NCI-H526 (cell line): ENCODE measurements around the gene SFXN4.
"Not testable (repeated sequence)": the region's sequence is repeated elsewhere in the genome, so short reads cannot be mapped to it uniquely, and the experiment has no call there.

Experiments used
- DNase-seq, 2 experiments: peaks; one replicate each; lab custom pipeline; 2025; lab: John Stamatoyannopoulos, UW

SFXN4 gene

DNA sequence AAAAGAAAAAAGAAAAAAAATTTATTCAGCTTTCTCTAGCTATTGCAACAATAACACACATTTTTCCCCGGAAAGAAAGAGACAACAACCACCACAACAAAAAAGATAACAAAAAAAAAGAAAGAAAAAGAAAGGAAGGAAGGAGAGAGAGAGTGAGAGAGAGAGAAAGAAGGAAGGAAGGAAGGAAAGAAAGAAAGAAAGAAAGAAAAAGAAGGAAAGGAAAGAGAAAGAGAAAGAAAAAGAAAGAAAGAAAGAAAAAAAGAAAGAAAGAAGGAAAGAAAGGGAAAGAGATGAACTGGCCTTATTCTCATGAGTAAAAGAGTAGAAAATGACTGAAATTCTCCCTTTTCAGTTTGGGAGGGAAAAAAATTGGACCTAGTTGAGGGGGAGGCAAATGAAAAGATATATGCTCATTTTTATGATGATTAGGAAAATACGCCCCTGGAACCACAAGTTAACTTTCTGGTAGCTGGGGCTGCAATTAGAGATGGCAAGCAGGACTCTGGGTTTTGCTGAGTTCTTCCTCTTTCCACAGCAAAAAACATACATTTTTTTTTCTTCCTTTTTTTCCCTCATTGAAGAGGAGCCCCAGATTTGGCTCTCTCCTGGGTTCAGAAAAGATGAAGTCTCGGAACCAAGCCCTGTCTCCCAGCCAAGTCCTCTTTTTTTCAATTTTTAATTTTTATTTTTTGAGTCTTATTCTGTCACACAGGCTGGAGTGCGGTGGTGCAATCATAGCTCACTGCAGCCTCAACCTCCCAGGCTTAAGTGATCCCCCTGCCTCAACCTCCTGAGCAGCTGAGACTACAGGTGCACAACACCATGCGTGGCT lies 25.7 kb upstream of the SFXN4 start:
- no peak for DNase-seq

DNA sequence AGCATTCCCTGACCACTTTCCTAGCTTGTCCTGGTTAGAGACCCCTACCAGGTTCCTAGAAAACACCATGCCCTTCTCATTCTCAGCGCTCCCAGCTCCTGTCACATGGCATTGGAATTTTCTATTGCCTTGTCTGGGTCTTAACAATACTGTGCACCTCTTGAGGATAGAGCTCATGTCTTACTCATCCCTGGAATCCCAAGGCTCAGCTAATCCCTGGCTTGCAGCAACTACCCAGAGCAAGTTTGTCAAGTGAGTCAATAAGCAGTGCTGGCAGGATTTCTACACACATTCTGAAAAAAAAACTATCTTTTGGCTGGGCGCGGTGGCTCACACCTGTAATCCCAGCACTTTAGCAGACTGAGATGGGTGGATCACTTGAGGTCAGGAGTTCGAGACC lies 24.8 kb upstream of the SFXN4 start:
- no peak for DNase-seq

DNA sequence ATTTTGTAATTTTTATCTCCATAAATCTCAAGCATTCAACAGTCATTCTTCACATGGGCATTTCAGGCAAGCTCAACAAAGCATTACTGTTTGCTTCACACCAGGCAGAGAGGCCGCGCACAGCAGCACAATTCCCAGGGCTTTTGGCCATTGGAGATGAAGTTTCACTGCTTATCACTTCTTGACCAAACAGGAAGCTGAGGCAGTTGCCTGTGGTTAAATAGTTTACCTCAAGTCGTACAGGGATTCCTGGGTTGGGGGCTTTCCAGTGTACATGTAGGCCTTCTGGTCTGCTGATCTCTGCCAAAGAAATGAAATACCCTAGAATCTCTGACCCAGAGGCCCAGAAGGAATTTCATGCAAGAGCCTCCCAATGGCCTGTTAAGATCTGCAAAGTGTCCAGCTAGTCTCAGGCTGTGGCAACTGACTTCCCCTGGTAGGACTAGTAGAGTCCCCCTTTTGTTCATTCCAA lies 24.3 kb upstream of the SFXN4 start:
- DNase-seq: no peak

DNA sequence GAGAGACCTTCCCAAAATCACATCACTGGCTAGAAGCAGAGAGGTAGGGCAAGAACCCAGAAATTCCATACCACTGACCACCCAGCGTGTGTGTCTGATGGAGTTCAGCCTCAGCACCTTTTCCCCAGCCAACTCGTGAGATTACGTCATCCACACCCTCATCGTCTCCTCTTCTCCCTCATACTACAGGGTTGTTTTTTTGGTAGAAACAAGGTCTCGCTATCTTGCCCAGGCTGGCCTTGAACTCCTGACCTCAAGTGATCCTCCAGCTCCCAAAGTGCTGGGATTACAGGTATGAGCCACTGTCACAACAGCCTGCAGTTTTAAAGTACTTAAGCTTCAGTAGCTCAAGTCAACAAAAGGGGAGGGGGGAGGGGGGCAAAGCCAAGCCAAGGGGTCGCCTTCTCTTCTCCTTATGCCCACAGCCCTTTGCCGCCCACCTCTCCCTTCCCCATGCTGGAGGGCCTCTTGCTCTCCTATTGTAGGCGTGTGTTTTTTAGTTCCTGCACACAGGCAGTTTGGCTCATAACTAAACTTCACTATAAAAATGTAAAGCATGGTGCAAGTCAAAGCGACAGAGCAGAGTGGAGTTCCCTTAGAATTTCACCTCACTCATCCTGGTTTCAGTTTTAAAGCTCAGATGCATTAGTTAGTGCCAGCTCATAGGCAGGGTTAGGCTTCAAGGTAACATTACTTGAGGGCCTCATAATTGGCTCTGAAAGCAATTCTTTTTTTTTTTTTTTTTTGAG lies 18.3 kb upstream of the SFXN4 start:
- DNase-seq: no peak

DNA sequence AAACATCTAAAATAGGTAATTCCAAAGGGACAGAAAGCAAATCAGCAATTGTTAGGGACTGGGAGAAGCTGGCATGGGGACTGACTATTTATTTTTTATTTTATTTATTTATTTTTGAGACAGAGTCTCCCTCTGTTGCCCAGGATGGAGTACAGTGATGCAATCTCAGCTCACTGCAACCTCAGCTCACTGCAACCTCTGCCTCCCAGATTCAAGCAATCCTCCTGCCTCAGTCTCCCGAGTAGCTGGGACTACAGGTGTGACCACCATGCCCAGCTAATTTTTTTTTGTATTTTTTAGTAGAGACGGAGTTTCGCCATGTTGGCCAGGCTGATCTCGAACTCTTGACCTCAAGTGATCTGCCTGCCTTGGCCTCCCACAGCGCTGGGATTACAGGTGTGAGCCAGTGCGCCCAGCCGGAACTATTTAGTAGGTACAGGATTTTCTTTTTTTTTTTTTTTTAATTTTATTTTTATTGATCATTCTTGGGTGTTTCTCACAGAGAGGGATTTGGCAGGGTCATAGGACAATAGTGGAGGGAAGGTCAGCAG lies 15.4 kb upstream of the SFXN4 start:
- DNase-seq: not testable (repeated sequence)

DNA sequence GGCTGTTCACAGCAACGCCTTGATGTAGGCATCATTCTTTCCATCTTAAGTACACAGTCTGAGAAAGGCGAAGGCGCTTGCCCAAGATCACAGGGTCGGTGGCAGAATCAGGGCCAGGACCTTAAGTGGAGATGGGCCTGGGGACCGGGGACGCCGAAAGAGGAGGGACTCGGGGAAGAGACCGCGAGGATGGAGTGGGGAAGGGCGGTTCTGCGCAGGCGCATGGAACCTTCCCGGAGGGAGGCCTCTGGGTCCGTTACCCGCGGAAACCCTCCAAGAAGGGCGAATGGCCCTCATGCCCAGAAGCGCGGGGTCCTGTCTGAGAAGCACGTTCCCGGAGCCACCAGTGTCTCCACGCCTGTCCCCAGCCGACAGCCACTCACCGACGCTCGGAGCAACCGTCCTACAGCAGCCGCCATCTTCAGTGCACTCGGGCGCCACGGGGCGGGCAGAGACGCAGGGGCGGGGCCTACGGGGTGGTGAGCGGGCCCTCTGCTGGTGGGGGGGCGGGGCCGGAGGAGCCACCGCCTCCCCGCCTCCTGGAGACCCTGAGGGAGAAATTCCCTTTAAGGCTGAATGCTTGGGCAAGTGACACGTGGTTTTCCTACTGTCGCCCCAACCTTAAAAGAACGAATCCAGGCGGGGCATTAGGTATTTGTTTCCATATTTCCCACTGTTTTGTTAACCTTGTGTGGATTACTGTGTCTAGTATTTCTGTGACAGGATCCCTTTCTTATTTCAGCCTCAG lies 13.0 kb upstream of the SFXN4 start, which contains the start of gene PRDX3:
Gene PRDX3 (minus strand): TSS at position 441 of the 748 bp plus-strand sequence. CDS start 22 bp downstream, at position 419.
- peak; percentile 86 to 94 for DNase-seq

DNA sequence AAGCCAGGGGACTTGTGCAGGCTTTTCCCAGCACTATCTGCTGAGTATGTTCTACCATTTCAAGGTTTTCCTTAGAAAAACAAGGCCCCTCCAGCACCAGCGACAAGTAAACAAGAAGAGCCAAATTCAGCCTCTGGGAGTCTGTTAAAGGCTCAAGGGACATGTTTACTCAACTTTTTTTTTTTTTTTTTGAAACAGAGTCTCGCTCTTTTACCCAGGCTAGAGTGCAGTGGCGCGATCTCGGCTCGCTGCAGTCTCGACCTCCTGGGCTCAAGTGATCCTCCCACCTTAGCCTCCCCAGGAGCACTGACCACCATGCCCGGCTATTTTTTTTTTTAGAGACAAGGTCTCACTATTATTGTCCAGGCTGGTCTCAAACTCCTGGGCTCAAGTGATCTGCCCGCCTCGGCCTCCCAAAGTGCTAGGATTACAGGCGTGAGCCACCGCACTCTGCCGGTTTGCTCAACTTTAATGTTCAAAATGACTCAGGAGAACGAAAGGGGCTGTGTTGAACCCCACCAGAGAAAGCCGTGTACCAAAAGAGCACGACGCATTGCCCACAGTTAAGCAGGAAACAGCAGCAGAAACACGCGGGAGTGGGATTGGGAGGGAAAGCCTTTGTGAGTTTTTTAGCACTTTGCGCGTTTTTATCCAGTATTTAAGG lies 12.3 kb upstream of the SFXN4 start:
- DNase-seq: no peak

DNA sequence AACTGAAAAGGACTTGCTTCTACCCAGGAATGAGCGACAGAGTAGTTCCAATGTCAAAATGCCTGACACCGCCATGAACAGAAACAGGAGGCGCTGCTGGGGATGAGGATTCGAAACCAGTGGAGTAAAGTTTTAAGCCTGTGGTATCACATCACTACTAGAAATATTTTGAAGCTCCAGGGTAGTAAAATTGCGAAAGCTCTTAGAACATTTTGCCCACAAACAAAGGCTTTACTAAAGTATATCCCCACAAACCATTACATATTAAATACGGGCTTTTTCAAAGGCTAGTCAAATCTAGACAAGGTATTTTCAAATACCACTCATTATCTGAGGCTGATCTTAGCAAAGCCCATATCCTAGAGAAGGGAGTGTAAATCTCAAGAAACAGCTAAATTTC lies 10.7 kb upstream of the SFXN4 start:
- no peak for DNase-seq

DNA sequence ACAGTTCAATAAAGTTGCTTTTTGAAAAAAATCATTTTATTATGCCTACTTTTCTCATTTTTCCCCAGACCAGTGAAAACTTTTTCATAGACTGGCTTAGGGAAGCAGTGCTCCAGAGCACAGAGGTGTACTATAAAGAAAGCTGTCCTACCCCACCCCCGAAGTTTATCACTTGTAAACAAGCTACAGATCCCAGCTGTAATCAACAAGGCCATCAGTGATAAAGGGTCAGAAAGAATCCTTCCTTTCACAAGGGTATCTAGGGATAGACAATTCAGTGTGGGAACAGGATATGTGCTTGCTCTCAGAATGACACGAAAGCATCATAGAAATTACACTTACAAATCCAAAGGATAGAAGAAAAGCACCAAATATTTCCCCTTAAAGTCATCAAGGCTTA lies 8.6 kb upstream of the SFXN4 start:
- DNase-seq: no peak

DNA sequence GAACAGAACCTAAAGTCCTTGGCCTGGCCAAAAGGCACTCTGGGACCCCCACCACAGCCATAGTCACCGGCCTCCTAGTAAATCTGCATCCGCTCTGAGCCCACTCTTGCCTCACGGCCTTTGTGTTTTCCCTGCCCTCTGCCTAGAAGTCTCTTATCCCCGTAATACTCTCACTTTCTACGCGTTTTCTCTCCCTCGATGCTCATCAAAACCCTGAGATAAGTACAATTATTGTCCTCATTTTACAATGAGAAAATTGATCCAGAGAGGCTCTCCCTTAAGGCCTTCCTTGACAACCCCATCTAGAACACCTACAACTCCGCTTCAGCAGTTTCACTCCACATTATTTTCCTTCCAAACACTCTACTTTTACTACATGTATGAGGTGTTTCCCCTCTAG lies 1.5 kb upstream of the SFXN4 start:
- no peak for DNase-seq

DNA sequence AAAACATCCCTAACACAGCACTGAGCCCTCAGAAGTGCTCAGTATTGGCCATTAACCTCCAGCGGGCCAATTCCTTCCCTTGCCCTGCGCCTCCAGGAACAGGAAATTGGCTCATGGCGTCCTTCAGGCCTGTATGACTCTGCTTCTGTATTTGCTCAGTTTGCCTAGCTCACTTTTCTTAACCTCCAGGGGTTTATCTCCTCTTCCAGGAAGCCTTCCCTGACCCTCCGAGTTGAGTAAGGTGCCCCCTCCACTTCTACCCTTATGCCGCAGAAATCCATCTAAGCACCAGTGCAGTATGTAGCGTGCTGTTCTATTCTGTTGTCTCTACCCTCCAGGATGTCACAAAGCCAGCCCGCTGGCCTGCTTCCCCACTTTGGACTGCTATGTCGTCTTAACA lies 1.1 kb upstream of the SFXN4 start:
- no peak for DNase-seq

DNA sequence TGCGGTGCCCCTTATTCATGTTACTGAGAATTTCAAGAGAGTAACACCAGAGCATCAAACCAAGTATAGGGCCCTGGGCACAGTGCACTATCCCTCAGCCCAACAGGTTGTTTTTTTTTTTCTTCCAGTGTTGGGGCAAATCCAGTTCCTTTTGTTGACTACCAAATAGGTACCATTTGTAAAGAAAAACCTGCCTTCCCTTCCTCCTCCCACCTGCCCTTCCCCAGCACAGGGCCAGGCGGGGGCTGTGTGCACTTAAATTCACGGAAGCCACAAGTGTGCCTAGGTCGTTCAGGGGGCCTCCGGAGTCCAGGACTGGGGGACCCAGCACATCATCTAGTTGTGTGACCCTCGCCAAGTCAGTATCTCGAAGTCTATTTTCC lies 595 bp upstream of the SFXN4 start:
- no peak for DNase-seq

DNA sequence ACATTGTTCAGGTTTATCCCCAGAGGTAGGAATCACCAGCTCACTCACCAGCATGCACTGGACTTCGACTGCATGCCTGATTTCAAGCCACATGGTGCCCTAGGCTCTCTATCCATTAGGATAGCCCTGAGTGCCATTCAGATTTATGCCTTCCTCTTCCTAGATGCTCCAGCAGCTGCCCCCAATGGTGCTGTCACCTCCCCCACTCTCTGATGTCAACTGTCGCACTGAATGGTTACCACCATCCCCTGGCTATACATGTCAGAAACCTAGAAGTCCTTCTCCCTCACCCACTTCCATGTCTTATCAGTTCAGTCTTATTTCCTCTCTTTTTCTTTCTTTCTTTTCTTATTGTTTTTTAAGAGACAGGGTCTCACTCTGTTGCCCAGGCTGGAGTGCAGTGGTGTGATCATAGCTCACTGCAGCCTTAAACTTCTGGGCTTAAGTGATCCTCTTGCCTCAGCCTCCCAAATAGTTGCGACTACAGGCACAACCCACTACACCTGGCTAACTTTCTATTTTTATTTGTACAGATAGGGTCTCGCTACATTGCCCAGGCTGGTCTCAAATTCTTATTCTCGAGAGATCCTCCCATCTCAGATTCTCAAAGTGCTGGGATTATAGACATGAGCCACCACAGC lies 2.9 kb downstream of the SFXN4 start:
- no peak for DNase-seq

DNA sequence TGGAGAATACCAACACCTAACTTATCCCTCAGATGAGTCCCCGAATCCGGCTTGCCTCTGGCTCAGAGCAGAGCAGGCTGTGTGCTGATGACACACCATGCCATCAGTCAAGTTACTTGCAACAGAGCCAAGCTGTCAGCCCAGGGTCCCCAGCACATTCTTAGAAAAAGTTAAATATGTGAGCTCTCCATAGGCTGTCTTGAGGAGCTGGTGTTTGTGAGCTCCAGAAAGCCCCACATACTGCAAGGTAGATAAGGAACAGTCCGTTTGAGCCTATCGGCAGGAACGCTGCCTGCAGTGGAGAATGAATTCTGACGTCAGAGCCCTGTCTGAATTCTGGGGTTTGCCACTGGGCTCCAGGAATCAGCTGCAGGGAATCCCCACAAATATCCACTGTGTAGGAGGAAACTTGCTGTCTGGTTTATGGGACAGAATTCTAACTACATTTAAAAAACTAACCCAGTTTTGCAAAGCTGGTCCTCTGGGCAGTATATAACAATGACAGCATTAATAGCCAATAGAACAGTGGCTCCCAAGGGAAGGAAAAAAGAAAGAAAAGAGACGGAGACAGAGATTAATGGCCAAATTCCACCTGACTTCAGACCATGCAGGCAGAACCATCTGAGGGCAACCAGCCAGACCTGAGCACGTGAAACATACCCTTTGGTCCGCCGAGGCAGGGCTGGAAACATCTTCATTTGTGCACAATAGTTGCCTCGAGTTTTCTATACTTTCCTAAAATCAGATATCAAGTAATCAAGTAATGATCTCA lies 3.6 kb downstream of the SFXN4 start:
- DNase-seq: no peak

DNA sequence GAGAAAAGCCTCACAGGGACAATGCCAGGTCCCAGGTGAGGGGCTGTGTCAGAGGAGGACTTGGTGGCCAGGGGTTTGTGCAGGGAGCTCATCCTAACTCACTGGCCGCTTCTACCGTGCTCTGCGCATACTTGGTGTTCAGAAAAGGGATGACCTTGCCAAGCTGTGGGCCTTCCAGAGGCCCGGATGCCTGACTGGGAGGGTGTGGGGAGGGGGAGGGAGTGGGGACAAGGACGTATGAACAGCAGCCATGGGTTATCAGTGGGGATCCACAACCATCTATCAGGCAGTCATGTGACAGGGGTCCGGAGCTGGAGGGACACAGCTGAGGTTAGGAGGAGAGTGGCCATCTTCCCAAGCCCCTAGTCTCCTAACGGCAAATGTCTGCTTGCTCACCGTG lies 6.2 kb downstream of the SFXN4 start:
- DNase-seq: no peak

DNA sequence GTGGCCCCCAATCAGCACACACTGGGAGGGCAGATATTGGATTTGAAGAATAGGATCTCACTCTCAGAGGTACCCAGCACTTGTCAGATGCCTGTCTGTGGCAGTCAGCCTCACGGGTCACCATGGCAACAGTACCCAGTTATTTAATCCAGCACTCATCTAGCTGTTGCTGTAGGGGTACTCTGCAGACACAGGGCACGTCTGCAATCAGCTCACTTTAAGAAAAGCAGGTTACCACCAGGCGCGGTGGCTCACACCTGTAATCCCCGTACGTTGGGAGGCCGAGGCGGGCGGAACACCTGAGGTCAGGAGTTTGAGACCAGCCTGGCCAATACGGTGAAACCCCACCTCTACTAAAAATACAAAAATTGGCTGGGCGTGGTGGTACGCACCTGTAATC lies 11.9 kb downstream of the SFXN4 start:
- DNase-seq: no peak

DNA sequence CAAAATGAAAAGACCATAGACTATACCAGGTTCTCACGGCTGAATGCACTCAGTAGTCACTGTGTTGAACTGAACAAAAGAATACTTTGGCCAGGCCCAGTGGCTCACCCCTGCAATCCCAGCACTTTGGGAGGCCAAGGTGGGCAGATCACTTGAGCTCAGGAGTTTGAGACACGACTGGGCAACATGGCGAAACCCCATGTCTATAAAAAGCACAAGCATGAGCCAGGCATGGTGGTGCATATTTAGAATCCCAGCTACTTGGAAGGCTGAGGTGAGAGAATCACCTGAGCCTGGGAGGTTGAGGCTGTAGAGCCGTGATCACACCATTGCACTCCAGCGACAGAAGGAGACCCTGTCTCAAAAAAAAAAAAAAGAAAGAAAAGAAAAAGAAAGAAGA lies 12.5 kb downstream of the SFXN4 start:
- no peak for DNase-seq

DNA sequence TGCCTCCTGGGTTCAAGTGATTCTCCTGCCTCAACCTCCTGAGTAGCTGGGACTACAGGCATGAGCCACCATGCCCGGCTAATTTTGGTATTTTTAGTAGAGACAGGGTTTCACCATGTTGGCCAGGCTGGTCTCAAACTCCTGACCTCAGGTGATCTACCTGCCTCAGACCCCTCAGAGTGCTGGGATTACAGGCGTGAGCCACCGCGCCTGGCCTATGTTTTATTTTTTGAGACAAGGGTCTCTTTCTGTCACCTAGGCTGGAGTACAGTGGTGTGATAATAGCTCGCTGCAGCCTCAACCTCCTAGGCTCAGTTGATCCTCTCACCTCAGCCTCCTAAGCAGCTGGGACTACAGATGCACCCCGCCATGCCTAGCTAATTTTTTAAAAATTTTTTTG lies 13.9 kb downstream of the SFXN4 start:
- not testable (repeated sequence) for DNase-seq

DNA sequence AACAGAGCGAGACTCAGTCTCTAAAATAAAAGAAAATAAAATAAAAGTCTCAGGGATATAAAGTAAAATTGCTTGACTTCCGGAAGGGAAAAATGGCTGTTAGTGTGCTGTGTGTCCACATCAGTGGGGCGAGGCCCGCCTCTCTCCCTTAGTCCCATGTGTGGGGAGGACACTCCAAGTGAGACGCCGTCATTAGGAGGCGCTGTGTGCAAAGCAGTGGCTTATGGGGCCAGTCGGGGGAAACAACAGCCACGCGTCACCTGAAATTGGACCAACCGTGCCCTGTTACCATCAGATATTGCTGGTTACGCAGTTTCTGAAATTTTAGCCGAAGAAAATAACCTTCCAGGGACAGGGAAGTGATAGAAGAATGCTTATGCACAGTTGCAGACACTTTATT lies 15.8 kb downstream of the SFXN4 start:
- no peak for DNase-seq

DNA sequence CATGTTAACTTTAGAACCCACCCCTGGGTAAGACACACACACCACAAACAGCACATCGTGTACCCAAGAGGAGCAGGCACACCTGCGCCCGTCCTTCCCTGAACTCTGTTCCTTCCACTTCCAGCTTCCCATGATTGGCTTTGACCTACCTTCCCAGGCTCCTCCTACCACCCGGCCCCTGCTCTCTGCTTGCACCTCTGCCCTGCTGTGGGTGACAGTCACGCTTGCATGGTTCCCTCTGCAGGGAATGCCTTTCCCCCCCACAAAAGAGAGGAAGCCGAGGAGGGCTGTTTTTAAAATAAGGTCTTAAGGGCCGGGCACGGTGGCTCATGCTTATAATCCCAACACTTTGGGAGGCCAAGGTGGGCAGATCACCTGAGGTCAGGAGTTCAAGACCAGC lies 16.4 kb downstream of the SFXN4 start:
- no peak for DNase-seq
